ENCODE measurements around the gene PRKAR1A. TPM values are rescaled to one million over a fixed set of nuclear protein-coding genes. Genes with fewer than 3 reads are reported as not detected.

Gene PRKAR1A
- total RNA-seq, 4 donors from 2014 or later = 63.4 to 197 (median 88.9) TPM

DNA sequence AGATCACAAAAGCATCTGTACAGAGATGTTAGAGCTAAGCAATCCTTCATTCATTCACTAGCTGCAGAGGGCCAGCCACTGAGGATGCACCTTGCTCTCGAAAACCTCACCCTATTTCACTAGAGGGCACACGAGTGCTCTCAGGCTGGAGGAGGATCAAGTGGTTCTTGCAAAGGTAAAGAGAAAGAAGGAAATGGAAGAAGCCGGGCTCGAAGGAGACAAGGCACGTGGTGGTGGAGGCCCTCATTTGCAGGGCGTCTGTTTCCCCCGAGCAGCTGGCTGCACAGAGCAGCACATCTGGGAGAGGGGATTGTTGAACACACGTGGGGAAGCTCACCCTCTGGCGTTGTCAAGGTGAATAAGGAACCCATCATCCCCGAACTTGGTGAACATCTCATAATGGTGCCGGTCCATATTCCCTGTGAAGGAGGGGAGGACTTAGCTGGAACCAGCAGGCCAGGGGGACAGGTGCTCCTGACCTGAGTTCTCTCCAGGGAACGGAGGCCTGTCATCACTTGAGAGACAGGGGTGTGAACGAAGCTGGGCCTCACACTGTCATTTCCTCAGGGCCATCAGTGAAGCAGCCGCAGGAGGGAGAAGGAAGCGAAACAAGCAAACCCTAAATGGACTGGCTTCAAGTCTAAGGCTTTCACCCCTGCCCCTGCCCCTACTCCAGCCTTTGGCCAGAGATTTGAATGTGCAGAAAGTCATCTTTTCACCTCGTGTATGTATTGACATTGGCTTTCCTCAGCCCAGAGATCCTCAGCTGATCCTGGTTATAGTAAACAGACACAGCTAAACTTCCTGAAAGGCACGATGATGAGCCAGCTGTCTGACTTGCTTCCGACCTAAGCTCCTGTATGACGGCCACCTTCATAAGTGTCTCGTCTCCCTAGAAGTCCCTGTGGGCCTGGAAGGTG lies 27.6 kb downstream of the PRKAR1A start:
- no peak for DNase-seq
- no peaks in the 10 kb centered on the region for H3K9me3 ChIP-seq
- H3K27me3 ChIP-seq = no peaks in the 10 kb centered on the region
- no peak overlapping the region for H3K4me3 ChIP-seq
- no peak for TF ChIP-seq POLR2A (IDR thresholded peaks at IDR 0.05)
- TF ChIP-seq, protein P1, sequence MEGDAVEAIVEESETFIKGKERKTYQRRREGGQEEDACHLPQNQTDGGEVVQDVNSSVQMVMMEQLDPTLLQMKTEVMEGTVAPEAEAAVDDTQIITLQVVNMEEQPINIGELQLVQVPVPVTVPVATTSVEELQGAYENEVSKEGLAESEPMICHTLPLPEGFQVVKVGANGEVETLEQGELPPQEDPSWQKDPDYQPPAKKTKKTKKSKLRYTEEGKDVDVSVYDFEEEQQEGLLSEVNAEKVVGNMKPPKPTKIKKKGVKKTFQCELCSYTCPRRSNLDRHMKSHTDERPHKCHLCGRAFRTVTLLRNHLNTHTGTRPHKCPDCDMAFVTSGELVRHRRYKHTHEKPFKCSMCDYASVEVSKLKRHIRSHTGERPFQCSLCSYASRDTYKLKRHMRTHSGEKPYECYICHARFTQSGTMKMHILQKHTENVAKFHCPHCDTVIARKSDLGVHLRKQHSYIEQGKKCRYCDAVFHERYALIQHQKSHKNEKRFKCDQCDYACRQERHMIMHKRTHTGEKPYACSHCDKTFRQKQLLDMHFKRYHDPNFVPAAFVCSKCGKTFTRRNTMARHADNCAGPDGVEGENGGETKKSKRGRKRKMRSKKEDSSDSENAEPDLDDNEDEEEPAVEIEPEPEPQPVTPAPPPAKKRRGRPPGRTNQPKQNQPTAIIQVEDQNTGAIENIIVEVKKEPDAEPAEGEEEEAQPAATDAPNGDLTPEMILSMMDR (IDR thresholded peaks at IDR 0.05) = peak in 2 of 6 experiments; percentile 14 to 31
- no peak overlapping the region for H3K27ac ChIP-seq
- no peaks in the 10 kb centered on the region for H3K4me1 ChIP-seq
- H3K36me3 ChIP-seq = peaks cover 0 to 31% (median 0%) of the 10 kb centered on the region in 3 donors

DNA sequence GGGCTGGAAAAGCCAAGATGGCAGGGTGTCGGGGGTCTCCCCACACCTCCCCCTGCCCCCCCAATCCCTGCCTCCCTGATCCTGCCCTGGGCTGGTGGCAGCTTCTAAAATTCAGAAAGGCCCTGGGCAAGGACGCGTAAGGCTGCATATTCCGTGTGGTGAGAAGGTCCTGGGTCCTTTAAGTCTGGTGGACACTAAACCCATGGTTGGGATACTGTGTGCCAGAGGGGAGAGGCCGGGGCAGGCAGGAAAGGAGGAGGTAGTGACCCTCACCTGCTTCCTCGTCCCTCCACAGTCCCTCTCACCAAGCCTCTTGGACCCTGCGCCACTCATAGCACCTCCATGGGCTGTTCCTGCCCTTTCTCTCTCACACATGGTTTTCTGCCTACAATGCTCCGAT lies 28.8 kb downstream of the PRKAR1A start:
- Histone ChIP-seq H3K4me3 (no peak overlapping the region), H3K4me1 (no peaks in the 10 kb centered on the region), H3K36me3 (peaks cover 0 to 24% (median 0%) of the 10 kb centered on the region in 3 donors), H3K9me3 (no peaks in the 10 kb centered on the region), H3K27ac (no peak overlapping the region), H3K27me3 (no peaks in the 10 kb centered on the region)
- TF ChIP-seq, protein P1 (IDR thresholded peaks at IDR 0.05) = no peak
- no peak for TF ChIP-seq POLR2A (IDR thresholded peaks at IDR 0.05)
- no peak for DNase-seq

DNA sequence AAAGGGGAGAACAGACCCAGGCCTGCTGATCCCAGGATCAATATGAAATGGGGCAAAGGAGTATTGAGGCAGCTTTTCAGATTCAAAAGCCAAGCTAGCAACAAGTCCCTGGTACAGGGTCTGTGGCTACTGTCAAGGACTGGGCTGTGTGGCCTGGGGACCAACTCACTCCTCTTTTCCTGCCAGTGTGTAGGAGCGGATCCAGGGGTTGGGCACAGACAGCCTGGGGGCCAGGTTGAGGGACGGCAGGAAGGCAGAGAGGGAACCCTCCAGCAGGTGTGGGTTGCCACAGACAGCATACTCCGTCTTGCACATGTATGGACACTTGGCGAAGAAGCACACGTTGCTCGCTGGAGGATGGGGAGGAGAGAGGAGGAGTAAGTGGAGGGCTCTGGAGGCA lies 29.6 kb downstream of the PRKAR1A start:
- Histone ChIP-seq H3K4me3 (no peak overlapping the region), H3K27ac (no peak overlapping the region), H3K4me1 (no peaks in the 10 kb centered on the region), H3K36me3 (peaks cover 0 to 18% (median 0%) of the 10 kb centered on the region in 3 donors), H3K27me3 (no peaks in the 10 kb centered on the region), H3K9me3 (no peaks in the 10 kb centered on the region)
- DNase-seq = no peak
- TF ChIP-seq, protein P1 (IDR thresholded peaks at IDR 0.05) = no peak
- TF ChIP-seq POLR2A (IDR thresholded peaks at IDR 0.05) = no peak

DNA sequence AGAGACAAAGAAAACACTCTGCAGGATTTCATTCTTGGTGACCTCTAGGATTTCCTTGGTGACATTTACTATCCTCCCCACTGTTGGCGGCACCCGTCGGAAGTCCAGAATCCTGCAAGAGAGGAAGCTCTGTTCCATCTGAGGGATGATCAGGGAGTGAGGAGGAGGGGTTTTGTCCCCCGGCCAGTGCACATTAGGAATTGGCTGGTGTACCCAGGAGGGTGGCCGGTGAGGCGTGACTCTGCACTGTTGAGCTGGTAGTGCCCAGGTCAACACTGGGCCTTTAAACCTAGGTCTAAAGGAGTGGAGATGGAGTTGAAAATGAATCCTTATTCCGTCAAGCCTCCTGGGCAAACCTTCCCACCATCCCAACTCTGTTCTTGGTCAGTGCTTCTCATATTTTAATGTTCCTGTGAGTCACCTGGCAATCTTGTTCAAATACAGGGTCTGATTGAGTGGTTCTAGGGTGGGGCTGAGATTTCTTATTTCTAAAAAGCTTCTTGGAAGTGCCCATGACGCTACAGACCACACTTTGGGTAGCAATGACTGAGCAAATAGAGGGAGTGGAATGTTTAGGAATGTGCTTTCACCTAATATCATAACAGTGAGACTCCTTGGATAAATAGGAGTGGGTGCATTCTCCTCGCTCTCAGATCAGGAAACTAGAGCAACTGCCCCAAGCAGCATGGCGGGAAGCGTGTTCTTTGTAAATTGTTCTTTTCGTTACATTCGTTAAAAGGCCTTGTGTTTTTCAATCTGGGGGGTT lies 30.7 kb downstream of the PRKAR1A start:
- no peaks in the 10 kb centered on the region for H3K27me3 ChIP-seq
- no peak overlapping the region for H3K27ac ChIP-seq
- DNase-seq = no peak
- TF ChIP-seq, protein P1 (IDR thresholded peaks at IDR 0.05) = no peak
- TF ChIP-seq POLR2A (IDR thresholded peaks at IDR 0.05) = no peak
- no peaks in the 10 kb centered on the region for H3K9me3 ChIP-seq
- no peak overlapping the region for H3K4me3 ChIP-seq
- no peaks in the 10 kb centered on the region for H3K4me1 ChIP-seq
- H3K36me3 ChIP-seq = peaks cover 0 to 7% (median 0%) of the 10 kb centered on the region in 3 donors

DNA sequence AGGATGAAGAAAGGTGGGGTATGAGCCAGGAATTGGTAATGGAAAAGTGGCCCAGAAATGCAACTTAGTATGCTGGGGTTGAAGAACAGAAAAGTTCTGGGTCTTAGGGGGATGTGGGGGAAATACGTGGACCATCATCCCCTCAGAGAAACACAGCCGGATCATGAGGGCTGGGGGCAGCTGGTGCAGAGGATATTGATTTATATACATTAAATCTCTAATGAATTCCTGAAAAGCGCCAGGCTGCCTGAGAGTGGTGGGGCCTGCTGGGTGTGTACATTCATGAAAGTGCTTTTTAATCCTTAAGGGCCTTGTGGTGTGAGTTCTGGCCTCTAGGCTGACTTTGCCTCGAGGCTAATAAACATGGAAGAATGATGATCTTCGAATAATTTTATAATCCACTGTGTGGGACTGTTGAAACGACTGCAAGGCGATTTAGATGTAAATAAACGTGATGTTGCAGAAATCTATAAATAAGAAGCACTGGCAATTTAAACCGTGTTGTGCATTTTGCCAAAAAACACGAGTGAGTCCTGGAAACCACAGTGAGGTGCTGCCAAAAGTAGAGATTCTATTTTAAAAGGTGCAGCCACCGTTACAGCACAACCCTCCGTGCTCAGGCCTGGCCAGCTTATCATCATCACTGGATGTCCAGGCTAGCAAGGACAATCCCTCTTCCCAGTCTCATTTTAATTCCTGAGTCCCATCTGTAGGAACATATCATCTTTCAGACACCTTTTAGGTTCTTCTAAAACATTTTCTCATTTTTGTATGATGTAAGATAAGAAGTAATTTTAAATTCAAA lies 32.1 kb downstream of the PRKAR1A start:
- Histone ChIP-seq H3K36me3 (peaks cover 0 to 6% (median 0%) of the 10 kb centered on the region in 3 donors), H3K4me3 (no peak overlapping the region), H3K4me1 (no peaks in the 10 kb centered on the region), H3K27me3 (no peaks in the 10 kb centered on the region), H3K9me3 (no peaks in the 10 kb centered on the region), H3K27ac (no peak overlapping the region)
- DNase-seq = no peak
- no peak for TF ChIP-seq POLR2A (IDR thresholded peaks at IDR 0.05)
- TF ChIP-seq, protein P1 (IDR thresholded peaks at IDR 0.05) = no peak

Data from Peyer's patch (tissue), 4 donors.